Epithelial cell of esophagus (primary cell): Measurements from ENCODE around the gene PDP2.

Source experiments
- DNase-seq: peaks from one replicate; pipeline ENCODE4 v3.0.0; 2010; ENCODE audit warnings: low read depth
- H3K4me3 ChIP-seq: 2 replicates; pipeline ENCODE4 v1.5.1; 2011; ENCODE audit warnings: mild to moderate bottlenecking, low read length, control low read depth
- CTCF ChIP-seq: IDR thresholded peaks from 2 replicates; pipeline ENCODE4 v1.5.1; 2011; ENCODE audit warnings: low read depth, mild to moderate bottlenecking, low read length, control low read depth, inconsistent platforms; ENCODE audit not compliant: insufficient read depth; ENCODE audit errors: missing control alignments

Gene PDP2

GRCh38 chr16:66842765-66843164 is 37.5 kb upstream of the PDP2 start:
- TF ChIP-seq CTCF, result no peak
- no peak overlapping the region for H3K4me3 ChIP-seq
- DNase-seq, result peak; percentile 43

GRCh38 chr16:66843191-66843590 is 37.1 kb upstream of the PDP2 start:
- TF ChIP-seq CTCF, result no peak
- no peak for DNase-seq
- H3K4me3 ChIP-seq, result no peak overlapping the region

- H3K4me3 ChIP-seq, result no peak overlapping the region
- no peak for DNase-seq
- no peak for TF ChIP-seq CTCF
Measured at GRCh38 chr16:66844009-66844341, 36.3 kb upstream of the PDP2 start.

GRCh38 chr16:66844342-66845079 is 35.8 kb upstream of the PDP2 start, which contains the start of gene CA7:
TSS of gene CA7 (plus strand) at chr16:66844414. CDS start at chr16:66844488, 74 bp downstream.
- no peak for DNase-seq
- no peak for TF ChIP-seq CTCF
- H3K4me3 ChIP-seq, result peak within 1 kb of the TSS; percentile 31

- H3K4me3 ChIP-seq, result peak overlapping the region; percentile 14
- DNase-seq, result no peak
Measured at GRCh38 chr16:66845080-66845410, 35.3 kb upstream of the PDP2 start.

GRCh38 chr16:66845791-66846221 is 34.5 kb upstream of the PDP2 start:
- TF ChIP-seq CTCF, result no peak
- DNase-seq, result no peak
- H3K4me3 ChIP-seq, result no peak overlapping the region

More at GRCh38 chr16:66845080-66845410, 35.3 kb upstream of the PDP2 start:
- TF ChIP-seq CTCF, result no peak

- TF ChIP-seq CTCF, result no peak
- DNase-seq, result no peak
- no peak overlapping the region for H3K4me3 ChIP-seq
Measured at GRCh38 chr16:66846266-66846665, 34.0 kb upstream of the PDP2 start.
